ENCODE results near the gene NDRG3.

GRCh38 chr20:36624944-36625324 is 121.0 kb downstream of the NDRG3 start:
- TF ChIP-seq SRF (IDR thresholded peaks at IDR 0.05; ENCODE audit: low read depth in 2 of 2, low read length in 2 of 2) = no peak
- TF ChIP-seq CHD1 (IDR thresholded peaks at IDR 0.05; ENCODE audit: low read depth, low read length) = no peak
- no peak for TF ChIP-seq RELB (IDR thresholded peaks at IDR 0.05; ENCODE audit: low read depth)
- TF ChIP-seq EZH2 (IDR thresholded peaks at IDR 0.05; ENCODE audit: borderline replicate concordance, control insufficient read depth, low read depth, low read length) = no peak
